Smooth muscle cell (in vitro differentiated cells): ENCODE results near the gene PSMD6. TPM values are rescaled to one million over a fixed set of nuclear protein-coding genes. Genes with fewer than 3 reads are reported as not detected.

Experiments
- DNase-seq: peaks from one replicate; lab custom pipeline; 2025; ENCODE audit not compliant: unreplicated experiment; lab: John Stamatoyannopoulos, UW
- H2AFZ ChIP-seq: fragments of 200-600 bp; sonication (generic); 2 replicates; pipeline ENCODE4 v1.6.0; 2016; ENCODE audit warnings: antibody characterized with exemption, low read depth, mild to moderate bottlenecking
- H3F3A ChIP-seq: fragments of 200-600 bp; sonication (generic); 2 replicates; pipeline ENCODE4 v1.6.0; 2017; ENCODE audit warnings: antibody characterized with exemption, low read depth
- H3K27ac ChIP-seq: fragments of 200-600 bp; sonication (generic); 2 replicates; pipeline ENCODE4 v1.5.1; 2016; ENCODE audit warnings: low read depth, mild to moderate bottlenecking
- H3K27me3 ChIP-seq: fragments of 200-600 bp; sonication (generic); 2 replicates; pipeline ENCODE4 v1.6.1; 2016; ENCODE audit warnings: low read depth, mild to moderate bottlenecking
- H3K36me3 ChIP-seq: fragments of 200-600 bp; sonication (generic); 2 replicates; pipeline ENCODE4 v1.5.1; 2016; ENCODE audit warnings: low read depth
- H3K4me1 ChIP-seq: fragments of 200-600 bp; sonication (generic); 2 replicates; pipeline ENCODE4 v1.5.1; 2016; ENCODE audit warnings: low read depth
- H3K4me2 ChIP-seq: fragments of 200-600 bp; sonication (generic); 2 replicates; pipeline ENCODE4 v1.6.0; 2016; ENCODE audit warnings: mild to moderate bottlenecking
- H3K4me3 ChIP-seq: fragments of 200-600 bp; sonication (generic); 2 replicates; pipeline ENCODE4 v1.5.1; 2016; ENCODE audit warnings: mild to moderate bottlenecking
- H3K79me2 ChIP-seq: fragments of 200-600 bp; sonication (generic); 2 replicates; pipeline ENCODE4 v1.6.0; 2016; ENCODE audit warnings: low read depth, mild to moderate bottlenecking
- H3K9ac ChIP-seq: fragments of 200-600 bp; sonication (generic); 2 replicates; pipeline ENCODE4 v1.6.0; 2016; ENCODE audit warnings: low read depth
- H3K9me3 ChIP-seq: fragments of 200-600 bp; sonication (generic); replicated peaks from 2 replicates; pipeline ENCODE4 v1.5.1; 2016; ENCODE audit warnings: low read depth
- H4K20me1 ChIP-seq: fragments of 200-600 bp; sonication (generic); 2 replicates; pipeline ENCODE4 v1.6.0; 2016; ENCODE audit warnings: low read depth
- WGBS: methylation state at CpG from one replicate; pipeline ENCODE4 v1.1.7; 2016; ENCODE audit warnings: low lambda C conversion rate; 5-methylcytosine and 5-hydroxymethylcytosine counted together
- polyA plus RNA-seq: library from polyadenylated mRNA; unstranded; fragments of >200 nt; fragmentation: Nextera tagmentation; extraction: Ambion mirVana; gene quantifications from 2 replicates; pipeline ENCODE4 v1.2.1, GENCODE V29; 2016
- total RNA-seq: library from RNA; depleted of rRNA; stranded (reverse); fragments of >200 nt; gene quantifications from 2 replicates; pipeline ENCODE4 v1.2.3, GENCODE V29; 2014
- TF ChIP-seq, protein P1 (sequence below): fragments of 200-600 bp; sonication (generic); IDR thresholded peaks from 2 replicates; pipeline ENCODE4 v1.5.1; 2017; ENCODE audit warnings: borderline replicate concordance, mild to moderate bottlenecking, antibody characterized with exemption; ENCODE audit not compliant: insufficient read depth, poor library complexity, severe bottlenecking

The PSMD6 gene
- total and polyA plus RNA-seq, 2 experiments from 2014 or later, result 109 to 119 TPM

DNA sequence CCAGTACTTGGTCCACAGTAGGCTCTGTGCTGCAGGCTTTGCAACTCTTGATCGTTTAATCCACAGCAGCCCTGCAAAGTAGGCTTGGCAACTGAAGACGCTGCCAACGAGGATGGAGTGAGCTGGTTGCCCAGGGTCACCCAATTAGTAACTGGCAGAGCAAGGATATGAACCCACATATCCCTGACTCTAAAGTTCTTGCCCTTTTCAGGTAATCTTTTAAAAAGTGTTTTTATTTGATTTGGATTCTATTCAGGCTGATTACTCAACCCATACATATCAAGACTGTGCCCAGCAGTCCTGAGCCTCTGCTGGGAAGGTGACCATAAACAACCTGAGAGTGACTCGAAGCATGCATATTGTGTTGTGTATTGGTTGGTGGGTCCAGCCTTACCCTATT lies 50.3 kb downstream of the PSMD6 start:
- no peak for DNase-seq
- no peak overlapping the region for H2AFZ ChIP-seq
- TF ChIP-seq, protein P1, sequence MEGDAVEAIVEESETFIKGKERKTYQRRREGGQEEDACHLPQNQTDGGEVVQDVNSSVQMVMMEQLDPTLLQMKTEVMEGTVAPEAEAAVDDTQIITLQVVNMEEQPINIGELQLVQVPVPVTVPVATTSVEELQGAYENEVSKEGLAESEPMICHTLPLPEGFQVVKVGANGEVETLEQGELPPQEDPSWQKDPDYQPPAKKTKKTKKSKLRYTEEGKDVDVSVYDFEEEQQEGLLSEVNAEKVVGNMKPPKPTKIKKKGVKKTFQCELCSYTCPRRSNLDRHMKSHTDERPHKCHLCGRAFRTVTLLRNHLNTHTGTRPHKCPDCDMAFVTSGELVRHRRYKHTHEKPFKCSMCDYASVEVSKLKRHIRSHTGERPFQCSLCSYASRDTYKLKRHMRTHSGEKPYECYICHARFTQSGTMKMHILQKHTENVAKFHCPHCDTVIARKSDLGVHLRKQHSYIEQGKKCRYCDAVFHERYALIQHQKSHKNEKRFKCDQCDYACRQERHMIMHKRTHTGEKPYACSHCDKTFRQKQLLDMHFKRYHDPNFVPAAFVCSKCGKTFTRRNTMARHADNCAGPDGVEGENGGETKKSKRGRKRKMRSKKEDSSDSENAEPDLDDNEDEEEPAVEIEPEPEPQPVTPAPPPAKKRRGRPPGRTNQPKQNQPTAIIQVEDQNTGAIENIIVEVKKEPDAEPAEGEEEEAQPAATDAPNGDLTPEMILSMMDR, result no peak
- no peaks in the 10 kb centered on the region for H3K9me3 ChIP-seq
- peaks cover 78% of the 10 kb centered on the region for H3K4me1 ChIP-seq
- H3K79me2 ChIP-seq, result peaks cover 7% of the 10 kb centered on the region
- H3K27me3 ChIP-seq, result no peaks in the 10 kb centered on the region
- peaks cover 93% of the 10 kb centered on the region for H4K20me1 ChIP-seq
- H3F3A ChIP-seq, result peaks cover 18% of the 10 kb centered on the region
- 56% methylated on average over 4 of the region's 4 CpGs for WGBS
- no peak overlapping the region for H3K4me3 ChIP-seq
- H3K4me2 ChIP-seq, result peak overlapping the region; percentile 28
- no peaks in the 10 kb centered on the region for H3K36me3 ChIP-seq
- H3K9ac ChIP-seq, result no peak overlapping the region
- H3K27ac ChIP-seq, result no peak overlapping the region

DNA sequence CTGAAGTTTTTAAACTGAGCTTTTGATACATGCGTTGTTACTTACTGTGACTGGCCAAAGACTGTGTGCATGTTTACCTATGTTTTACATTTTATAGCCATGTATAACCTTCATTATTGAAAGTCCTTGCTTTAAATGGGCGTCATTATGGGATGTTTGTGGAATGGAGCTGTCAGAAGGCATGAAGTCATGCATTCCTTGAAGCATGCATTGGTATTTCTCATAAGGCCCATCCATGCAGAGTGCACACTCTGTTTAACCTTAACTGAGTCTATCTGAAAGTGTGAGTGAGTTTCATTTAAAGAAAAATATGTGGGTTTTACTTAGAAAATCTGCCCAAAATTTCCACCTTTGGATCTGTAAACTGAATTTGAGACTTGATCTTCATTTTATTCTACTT lies 51.1 kb downstream of the PSMD6 start:
- 53% methylated on average over 2 of the region's 2 CpGs for WGBS
- Histone ChIP-seq H3K4me2 (peak overlapping the region; percentile 28), H3K4me3 (no peak overlapping the region), H3K27ac (peak overlapping the region; percentile 32), H2AFZ (no peak overlapping the region), H3K27me3 (no peaks in the 10 kb centered on the region), H3K36me3 (no peaks in the 10 kb centered on the region), H3K79me2 (peaks cover 5% of the 10 kb centered on the region), H3F3A (peaks cover 25% of the 10 kb centered on the region), H3K9me3 (no peaks in the 10 kb centered on the region), H3K4me1 (peaks cover 78% of the 10 kb centered on the region), H3K9ac (no peak overlapping the region), H4K20me1 (peaks cover 93% of the 10 kb centered on the region)
- DNase-seq, result no peak
- TF ChIP-seq, protein P1, result no peak

DNA sequence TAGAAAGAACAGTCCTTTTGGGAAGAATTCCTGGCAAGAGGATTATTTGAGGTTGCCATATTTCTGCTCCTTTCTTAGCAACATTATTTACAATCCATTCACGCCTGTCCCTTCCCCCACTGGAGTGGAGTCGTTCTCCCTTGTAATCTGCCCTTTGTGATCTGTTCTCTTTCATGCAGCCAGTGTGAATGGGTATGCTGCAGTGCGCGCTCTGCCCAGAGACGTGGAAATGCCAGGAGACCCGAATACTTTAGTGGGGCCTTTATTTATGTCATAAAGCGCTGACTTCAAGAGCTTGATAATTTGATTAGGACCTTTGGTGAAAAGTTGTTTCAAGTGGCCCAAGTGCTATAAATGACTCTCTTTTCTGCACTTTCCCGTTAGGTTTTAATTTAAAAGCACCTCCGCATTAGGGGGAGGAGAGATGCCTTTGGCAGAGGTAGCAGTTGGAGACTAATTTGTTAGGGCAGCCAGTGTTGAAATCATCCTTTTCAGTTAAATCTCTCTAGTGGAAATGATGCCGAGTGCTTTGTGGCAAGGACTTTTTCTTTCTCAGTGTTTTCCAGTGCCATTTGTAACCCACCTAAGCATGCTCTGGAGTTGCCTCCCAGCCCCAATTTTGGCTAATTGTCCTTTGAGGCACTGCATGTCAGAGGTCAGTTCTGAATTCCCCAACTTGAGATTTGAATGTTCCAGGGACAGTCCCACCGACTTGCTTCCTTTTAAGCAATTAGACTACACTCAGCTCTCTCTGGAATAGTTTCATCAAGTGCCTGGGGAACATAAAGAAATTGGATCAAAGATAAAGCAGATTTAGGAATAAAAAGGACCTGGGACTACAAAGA lies 52.4 kb downstream of the PSMD6 start:
- Histone ChIP-seq H3K4me1 (peaks cover 79% of the 10 kb centered on the region), H3K36me3 (no peaks in the 10 kb centered on the region), H3K27me3 (no peaks in the 10 kb centered on the region), H2AFZ (no peak overlapping the region), H3K4me3 (no peak overlapping the region), H3K4me2 (peak overlapping the region; percentile 36), H3K9ac (no peak overlapping the region), H3K9me3 (no peaks in the 10 kb centered on the region), H3K79me2 (peaks cover 8% of the 10 kb centered on the region), H4K20me1 (peaks cover 95% of the 10 kb centered on the region), H3F3A (peaks cover 29% of the 10 kb centered on the region), H3K27ac (no peak overlapping the region)
- 36% methylated on average over 11 of the region's 11 CpGs for WGBS
- no peak for DNase-seq
- TF ChIP-seq, protein P1, result no peak
